ENCODE measurements around the gene GLRA1.

- TF ChIP-seq CTCF (IDR thresholded peaks at IDR 0.05) (no peak), POLR2A (IDR thresholded peaks at IDR 0.05) (no peak)
Measured at GRCh38 chr5:151931260-151931659, 6.6 kb upstream of the GLRA1 start.
